NCI-H82 treated with DMSO at 0.1 percent for 48 hours (cell line): Measurements from ENCODE around the gene DEPDC5.

ENCODE experiments used
- DNase-seq: peaks from one replicate; lab custom pipeline; 2025; ENCODE audit not compliant: unreplicated experiment; lab: John Stamatoyannopoulos, UW

DEPDC5 gene

GRCh38 chr22:31846161-31847115 lies 92.6 kb downstream of the DEPDC5 start:
- no peak for DNase-seq

- DNase-seq: no peak
These were observed 94.6 kb downstream of the DEPDC5 start for GRCh38 chr22:31848411-31848810.

GRCh38 chr22:31850135-31850534 lies 96.3 kb downstream of the DEPDC5 start:
- no peak for DNase-seq

DNA sequence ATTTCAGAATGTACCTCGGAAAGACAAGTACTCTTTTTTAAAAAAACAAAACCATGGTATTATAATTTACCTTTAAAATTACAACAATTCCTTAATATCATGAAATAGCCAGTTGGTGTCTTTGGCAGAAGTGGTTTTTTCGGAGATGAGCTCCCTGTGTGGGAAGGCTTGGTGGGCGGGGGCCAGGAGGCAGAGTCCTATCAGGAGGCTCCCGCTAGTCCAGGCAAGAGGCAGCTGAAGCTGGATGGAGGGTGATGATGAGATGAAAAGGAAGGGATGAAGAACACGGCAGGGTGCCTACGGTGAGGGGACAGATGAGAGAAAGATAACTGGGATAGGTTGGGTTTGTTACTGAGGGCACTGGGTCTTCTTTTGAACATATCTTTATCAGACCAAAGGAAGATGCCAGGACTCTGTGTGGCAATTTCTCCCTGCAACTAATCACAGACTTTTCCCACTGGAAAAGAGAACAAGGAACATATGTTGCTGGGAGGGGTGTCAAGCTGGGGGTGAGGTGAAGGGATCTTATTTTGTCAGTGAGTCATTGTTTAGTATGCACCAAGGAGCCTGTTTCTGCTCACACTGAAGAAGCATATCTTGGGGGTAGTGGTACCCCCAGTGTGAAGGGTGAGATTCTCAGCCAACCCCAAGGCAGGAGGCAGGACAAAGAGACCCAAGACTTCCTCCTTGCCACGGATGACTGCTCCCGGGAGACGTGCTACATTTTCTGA lies 99.0 kb downstream of the DEPDC5 start:
- DNase-seq: no peak

DNA sequence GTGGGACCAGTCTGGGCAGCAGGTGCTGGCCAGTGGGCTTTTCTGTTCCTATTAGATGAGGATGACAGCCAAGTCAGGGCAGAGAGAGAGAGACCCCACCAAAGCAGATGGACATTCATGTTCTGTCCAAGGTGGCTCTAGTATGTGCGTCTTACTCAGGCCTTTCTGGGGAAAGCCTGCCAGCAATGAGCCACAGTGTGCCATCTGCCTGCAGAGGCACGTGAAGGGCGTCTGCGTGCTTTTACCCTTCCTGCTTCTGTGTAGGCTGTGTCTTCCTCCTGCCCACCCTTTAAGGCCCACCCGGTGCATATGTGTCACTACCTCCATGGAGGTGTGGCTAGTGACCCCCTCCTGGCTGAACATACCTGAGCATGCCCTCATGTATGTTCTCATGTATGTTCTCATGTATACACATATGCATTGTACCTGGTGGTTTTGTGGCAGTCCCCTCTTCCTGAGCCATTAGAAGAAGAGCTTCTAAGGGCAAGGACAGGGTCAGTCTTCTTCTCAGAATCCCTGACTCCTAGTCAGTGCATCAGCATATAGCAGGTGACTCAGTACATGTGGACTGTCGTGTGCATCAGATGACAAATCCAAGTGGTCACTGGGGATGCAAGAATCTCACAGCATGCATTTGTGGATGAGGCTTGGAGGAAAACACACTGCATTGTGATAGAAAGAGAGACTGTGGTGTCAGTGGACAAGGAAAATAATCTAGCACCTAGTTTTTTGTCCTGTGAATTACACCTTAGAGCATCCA lies 100.1 kb downstream of the DEPDC5 start:
- DNase-seq: no peak

GRCh38 chr22:31857247-31857646 lies 103.4 kb downstream of the DEPDC5 start:
- no peak for DNase-seq

DNA sequence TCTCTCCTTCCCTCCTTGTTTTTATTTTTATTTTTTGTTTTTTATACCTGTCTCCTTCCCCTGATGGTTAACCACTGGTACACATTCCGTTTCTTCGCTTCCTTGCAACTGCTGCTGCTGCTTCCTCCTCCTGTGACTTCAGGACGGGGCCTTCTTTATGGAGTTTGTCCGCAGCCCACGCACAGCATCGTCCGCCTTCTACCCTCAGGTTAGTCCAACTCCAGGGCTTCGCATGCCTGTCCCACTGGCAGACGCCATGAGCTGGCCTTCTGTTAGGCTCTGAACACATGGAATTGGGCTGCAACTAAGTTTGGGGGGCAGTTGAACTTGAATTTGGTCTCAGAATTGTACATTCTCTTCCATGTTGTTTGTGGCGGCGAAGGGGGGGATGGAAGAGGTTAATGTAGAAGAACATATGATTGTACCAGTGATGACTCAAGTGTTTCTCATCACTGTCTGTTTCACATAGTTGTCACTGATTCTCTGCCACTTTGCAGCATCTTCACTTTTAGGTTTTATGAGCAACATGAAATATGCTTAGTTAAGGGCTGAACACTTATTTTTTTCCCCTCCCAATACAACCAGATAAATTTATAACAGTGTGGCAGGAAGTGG lies 107.5 kb downstream of the DEPDC5 start:
- DNase-seq: no peak

DNA sequence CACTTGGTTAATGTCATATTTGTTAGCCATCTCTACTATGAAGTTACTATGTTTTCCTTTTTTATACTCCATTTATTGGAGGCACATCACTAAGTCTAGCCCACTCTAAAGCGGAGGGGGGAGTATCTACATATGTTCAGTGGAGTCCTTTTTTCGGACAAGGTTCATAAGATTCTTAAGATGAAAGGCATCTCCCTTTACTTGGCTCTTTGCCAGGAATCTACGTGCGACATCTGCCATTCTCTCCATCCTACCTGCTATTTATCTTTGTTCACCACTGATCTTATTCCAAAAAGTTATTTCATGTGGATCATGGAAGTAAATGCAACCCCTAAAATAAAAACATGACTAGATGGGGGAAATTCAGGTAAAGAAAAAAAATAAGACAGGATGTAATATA lies 113.1 kb downstream of the DEPDC5 start:
- DNase-seq: peak; percentile 18

GRCh38 chr22:31867386-31868153 lies 113.8 kb downstream of the DEPDC5 start:
- DNase-seq: no peak

DNA sequence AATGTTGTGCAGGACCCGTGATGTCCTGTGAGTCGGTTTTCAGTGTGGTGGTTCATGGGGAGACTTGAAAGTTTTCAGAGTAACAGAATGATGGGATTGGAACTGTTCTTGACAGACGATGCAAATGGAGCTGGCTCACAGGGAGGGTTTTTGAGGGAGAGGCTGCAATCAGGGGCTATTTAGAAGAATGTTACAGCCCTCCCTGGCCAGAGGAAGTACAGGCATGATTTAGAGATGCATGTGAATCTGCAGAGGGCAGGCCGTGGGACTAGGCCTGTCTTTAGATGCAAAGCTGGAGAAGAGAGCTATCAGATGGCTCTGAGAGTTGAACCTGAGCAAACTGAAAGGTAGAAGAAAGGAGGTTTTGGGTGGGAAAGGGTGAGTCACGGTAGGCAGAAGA lies 115.9 kb downstream of the DEPDC5 start:
- DNase-seq: no peak

- DNase-seq: no peak
These were observed 117.1 kb downstream of the DEPDC5 start for GRCh38 chr22:31870890-31871289.

DNA sequence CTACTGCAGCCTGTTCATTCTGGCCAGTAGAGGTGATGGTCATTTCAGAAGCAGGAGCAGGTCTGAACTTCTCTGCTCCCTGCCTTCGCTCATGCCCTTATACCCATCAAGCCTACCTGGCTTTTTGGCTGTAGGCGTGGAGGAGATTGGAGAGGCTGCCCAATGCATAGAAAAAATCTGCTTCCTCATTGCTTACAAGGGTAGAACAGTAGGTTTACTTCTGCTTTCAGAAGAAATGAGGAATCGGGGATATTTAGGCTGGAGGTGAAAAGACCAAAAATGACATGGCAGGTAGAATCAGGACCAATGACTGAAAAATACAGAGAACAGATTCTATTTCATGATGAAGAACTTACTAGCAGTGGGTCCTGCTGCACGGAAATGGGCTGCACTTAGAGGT lies 117.7 kb downstream of the DEPDC5 start:
- no peak for DNase-seq

- DNase-seq: no peak
These were observed 118.4 kb downstream of the DEPDC5 start for GRCh38 chr22:31872209-31872608.

DNA sequence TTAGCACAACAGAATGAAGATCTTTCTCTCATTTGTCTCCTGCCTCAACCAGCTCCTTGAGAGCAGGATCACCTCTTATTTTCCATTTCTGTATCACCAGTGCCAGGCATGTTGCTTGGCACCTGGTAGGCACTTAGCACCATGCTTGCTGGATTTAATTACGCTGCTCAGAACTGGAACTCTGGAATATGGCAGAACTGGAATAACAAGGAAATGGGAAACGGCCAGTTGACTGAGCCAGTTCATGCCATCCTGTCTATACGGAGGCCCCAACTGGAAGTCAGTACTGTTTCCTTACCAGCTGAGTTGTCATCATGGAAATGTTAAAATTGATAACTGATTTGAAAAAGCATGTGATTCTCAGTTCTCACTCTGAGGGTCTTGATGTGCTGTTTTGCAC lies 121.0 kb downstream of the DEPDC5 start:
- no peak for DNase-seq

- DNase-seq: no peak
These were observed 122.5 kb downstream of the DEPDC5 start for GRCh38 chr22:31876156-31876920.

GRCh38 chr22:31879585-31879984 lies 125.8 kb downstream of the DEPDC5 start:
- no peak for DNase-seq

GRCh38 chr22:31881200-31881599 lies 127.4 kb downstream of the DEPDC5 start:
- DNase-seq: no peak

DNA sequence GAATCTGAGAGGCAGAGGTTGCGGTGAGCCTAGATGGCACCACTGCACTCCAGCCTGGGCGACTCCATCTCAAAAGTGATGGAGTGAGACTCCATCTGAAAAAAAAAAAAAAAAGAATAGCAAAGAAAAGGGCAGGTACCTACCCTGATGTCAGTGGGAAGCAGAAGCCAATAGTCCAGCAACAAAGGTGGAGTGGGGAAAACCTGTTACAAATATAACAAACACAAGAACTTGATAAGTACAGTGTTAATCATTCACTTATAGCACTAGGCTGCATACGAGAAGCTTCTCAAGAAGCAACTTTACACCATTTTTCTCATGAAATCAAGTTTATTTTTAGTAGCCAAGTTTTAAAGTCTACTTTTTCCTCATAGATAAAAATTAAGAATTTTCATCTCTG lies 128.0 kb downstream of the DEPDC5 start:
- DNase-seq: no peak

DNA sequence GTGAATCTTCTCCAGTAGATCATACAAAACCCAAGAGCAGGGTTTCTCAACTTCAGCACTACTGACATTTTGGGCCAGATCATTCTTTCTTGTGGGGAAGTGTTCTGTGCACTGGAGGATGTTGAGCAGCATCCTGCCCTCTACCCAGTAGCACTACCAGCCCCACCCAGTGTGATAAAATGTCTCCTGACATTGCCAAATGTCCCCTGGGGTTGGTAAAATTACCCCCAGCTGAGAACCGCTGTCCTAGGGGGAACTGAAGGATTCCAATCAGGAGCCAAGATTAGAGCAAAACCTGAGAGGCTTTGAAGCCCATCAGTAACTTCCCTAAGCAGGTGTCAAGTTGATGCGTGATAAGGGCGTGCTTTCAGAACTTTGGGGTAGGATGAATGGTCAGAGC lies 129.2 kb downstream of the DEPDC5 start:
- no peak for DNase-seq

GRCh38 chr22:31883989-31884388 lies 130.2 kb downstream of the DEPDC5 start:
- no peak for DNase-seq
